ENCODE measurements around the gene NCOA7.

NCOA7 gene

DNA sequence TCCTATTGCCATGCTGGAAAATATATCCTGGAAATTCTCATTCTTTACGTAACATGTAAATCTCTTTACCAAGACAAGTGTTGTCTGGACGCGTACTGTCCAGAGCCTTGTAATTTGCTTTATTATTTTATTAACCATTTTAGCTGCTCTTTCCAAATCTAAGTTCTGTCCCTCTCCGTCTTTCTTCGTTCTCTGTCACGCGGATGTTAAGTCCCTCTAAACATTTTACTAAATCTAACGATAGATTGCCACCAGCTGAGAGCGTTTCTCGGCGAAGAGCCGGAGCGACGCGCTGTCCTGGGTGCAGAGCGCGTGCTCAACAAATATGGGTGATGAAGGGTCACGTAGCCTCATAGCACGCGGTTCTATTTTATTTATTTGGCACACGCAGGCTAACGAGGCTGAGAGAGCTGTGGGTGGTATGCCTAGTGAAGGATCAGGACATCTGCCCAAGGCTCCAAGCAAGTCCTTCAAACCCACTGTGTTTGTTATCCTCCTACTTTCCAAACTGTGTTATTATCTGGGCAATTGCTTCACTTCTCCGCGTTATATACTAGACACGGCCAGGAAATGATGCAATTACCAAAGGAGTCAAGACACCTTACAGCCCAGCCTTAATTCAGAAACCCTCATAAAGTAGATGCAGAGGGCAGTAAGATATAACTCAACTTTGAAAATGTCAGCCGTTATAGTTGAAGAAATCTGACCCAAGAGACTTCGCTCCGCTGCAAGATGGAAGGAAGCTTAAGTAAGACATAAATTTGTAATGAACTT, 10.0 kb upstream of the NCOA7 start:
- peak overlapping the region; percentile 58 for H2AFZ ChIP-seq (ENCODE audit: low read depth, low read length, severe bottlenecking)
- H3K9me2 ChIP-seq (replicated peaks; ENCODE audit: insufficient read depth, low read length): no peaks in the 10 kb centered on the region
- peak overlapping the region; percentile 73 for H3K4me3 ChIP-seq (ENCODE audit: insufficient read depth, low read length, poor library complexity, severe bottlenecking)
- no peaks in the 10 kb centered on the region for H3K27me3 ChIP-seq (ENCODE audit: low read length)
- peak overlapping the region; percentile 88 for H3K27ac ChIP-seq (ENCODE audit: low read depth, low read length)
- H3K9ac ChIP-seq (ENCODE audit: low read length): peak overlapping the region; percentile 79
- no peaks in the 10 kb centered on the region for H3K9me3 ChIP-seq (ENCODE audit: insufficient read depth, low read length)
- H4K20me1 ChIP-seq (ENCODE audit: low read depth, low read length): no peaks in the 10 kb centered on the region
- no peak for TF ChIP-seq EZH2phosphoT487 (conservative IDR thresholded peaks at IDR 0.05; ENCODE audit: low read length)
- TF ChIP-seq, protein P1, sequence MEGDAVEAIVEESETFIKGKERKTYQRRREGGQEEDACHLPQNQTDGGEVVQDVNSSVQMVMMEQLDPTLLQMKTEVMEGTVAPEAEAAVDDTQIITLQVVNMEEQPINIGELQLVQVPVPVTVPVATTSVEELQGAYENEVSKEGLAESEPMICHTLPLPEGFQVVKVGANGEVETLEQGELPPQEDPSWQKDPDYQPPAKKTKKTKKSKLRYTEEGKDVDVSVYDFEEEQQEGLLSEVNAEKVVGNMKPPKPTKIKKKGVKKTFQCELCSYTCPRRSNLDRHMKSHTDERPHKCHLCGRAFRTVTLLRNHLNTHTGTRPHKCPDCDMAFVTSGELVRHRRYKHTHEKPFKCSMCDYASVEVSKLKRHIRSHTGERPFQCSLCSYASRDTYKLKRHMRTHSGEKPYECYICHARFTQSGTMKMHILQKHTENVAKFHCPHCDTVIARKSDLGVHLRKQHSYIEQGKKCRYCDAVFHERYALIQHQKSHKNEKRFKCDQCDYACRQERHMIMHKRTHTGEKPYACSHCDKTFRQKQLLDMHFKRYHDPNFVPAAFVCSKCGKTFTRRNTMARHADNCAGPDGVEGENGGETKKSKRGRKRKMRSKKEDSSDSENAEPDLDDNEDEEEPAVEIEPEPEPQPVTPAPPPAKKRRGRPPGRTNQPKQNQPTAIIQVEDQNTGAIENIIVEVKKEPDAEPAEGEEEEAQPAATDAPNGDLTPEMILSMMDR (IDR thresholded peaks at IDR 0.05; ENCODE audit: insufficient read depth, low read length, poor library complexity, severe bottlenecking): no peak
- peak overlapping the region; percentile 99 for H3K4me2 ChIP-seq (ENCODE audit: low read depth, low read length, poor library complexity, severe bottlenecking)
- peaks cover 18% of the 10 kb centered on the region for H3F3A ChIP-seq (ENCODE audit: insufficient read depth)
- no peaks in the 10 kb centered on the region for H3K36me3 ChIP-seq (ENCODE audit: low read length)
- H3K79me2 ChIP-seq (ENCODE audit: insufficient read depth, low read length): peaks cover 35% of the 10 kb centered on the region

DNA sequence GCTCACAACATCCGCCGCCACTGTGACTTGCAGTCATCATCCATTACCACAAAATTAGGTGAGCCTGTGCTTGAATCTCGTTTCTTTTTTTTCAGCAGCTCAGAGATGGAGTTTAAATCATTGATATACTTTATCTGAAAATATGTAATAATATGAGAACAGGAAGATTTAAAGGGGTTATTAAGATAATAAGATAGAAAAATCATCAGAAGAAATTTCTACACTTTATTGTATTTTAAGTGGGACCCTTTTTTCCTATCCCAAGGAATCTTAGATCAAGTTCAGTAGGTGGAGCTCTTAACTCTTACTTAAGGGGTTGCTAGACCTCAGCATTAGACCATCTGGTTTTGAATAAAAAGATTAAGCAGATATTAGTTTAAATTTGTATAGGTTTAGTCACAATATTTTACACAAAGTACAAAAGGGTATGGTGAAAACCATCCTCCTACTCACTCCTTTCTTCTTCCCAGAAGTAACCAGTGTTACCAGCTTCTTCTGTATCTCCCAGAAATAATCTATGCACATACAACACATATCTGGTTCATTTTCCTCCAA, 9.4 kb upstream of the NCOA7 start:
- H3K36me3 ChIP-seq (ENCODE audit: low read length): no peaks in the 10 kb centered on the region
- H3F3A ChIP-seq (ENCODE audit: insufficient read depth): peaks cover 21% of the 10 kb centered on the region
- no peaks in the 10 kb centered on the region for H3K9me3 ChIP-seq (ENCODE audit: insufficient read depth, low read length)
- TF ChIP-seq, protein P1 (IDR thresholded peaks at IDR 0.05; ENCODE audit: insufficient read depth, low read length, poor library complexity, severe bottlenecking): peak; percentile 22
- TF ChIP-seq EZH2phosphoT487 (conservative IDR thresholded peaks at IDR 0.05; ENCODE audit: low read length): no peak
- peak overlapping the region; percentile 99 for H3K4me2 ChIP-seq (ENCODE audit: low read depth, low read length, poor library complexity, severe bottlenecking)
- peak overlapping the region; percentile 79 for H3K9ac ChIP-seq (ENCODE audit: low read length)
- peaks cover 35% of the 10 kb centered on the region for H3K79me2 ChIP-seq (ENCODE audit: insufficient read depth, low read length)
- no peaks in the 10 kb centered on the region for H3K9me2 ChIP-seq (replicated peaks; ENCODE audit: insufficient read depth, low read length)
- H3K27ac ChIP-seq (ENCODE audit: low read depth, low read length): peak overlapping the region; percentile 88
- peak overlapping the region; percentile 73 for H3K4me3 ChIP-seq (ENCODE audit: insufficient read depth, low read length, poor library complexity, severe bottlenecking)
- peak overlapping the region; percentile 58 for H2AFZ ChIP-seq (ENCODE audit: low read depth, low read length, severe bottlenecking)
- no peaks in the 10 kb centered on the region for H3K27me3 ChIP-seq (ENCODE audit: low read length)
- H4K20me1 ChIP-seq (ENCODE audit: low read depth, low read length): no peaks in the 10 kb centered on the region

DNA sequence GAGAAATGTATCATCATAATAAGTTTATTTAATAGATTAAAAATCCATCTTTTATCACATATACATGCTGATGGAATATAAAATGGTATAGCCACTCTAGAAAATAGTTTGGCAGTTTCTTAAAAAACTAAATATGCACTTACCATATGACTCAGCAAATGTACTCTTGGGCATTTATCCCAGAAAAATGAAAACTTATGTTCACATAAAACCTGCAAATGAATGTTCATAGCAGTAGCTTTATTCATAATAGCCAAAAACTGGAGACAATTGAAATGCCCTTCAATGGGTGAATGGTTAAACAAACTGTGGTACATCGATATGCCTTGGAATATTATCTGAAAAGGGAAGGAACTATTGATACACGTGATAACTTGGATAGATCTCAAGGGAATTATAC, 6.4 kb upstream of the NCOA7 start:
- Histone ChIP-seq H3K9ac (ENCODE audit: low read length) (no peak overlapping the region), H4K20me1 (ENCODE audit: low read depth, low read length) (no peaks in the 10 kb centered on the region), H3K9me3 (ENCODE audit: insufficient read depth, low read length) (no peaks in the 10 kb centered on the region), H3K4me2 (ENCODE audit: low read depth, low read length, poor library complexity, severe bottlenecking) (peak overlapping the region; percentile 99), H3K79me2 (ENCODE audit: insufficient read depth, low read length) (peaks cover 35% of the 10 kb centered on the region), H3K27ac (ENCODE audit: low read depth, low read length) (no peak overlapping the region), H3F3A (ENCODE audit: insufficient read depth) (peaks cover 36% of the 10 kb centered on the region), H3K9me2 (replicated peaks; ENCODE audit: insufficient read depth, low read length) (no peaks in the 10 kb centered on the region), H3K27me3 (ENCODE audit: low read length) (no peaks in the 10 kb centered on the region), H3K36me3 (ENCODE audit: low read length) (no peaks in the 10 kb centered on the region), H2AFZ (ENCODE audit: low read depth, low read length, severe bottlenecking) (no peak overlapping the region), H3K4me3 (ENCODE audit: insufficient read depth, low read length, poor library complexity, severe bottlenecking) (no peak overlapping the region)
- TF ChIP-seq, protein P1 (IDR thresholded peaks at IDR 0.05; ENCODE audit: insufficient read depth, low read length, poor library complexity, severe bottlenecking): no peak
- no peak for TF ChIP-seq EZH2phosphoT487 (conservative IDR thresholded peaks at IDR 0.05; ENCODE audit: low read length)

Measured in SU-DHL-6 (cell line).